B cell (primary cell): ENCODE data around the gene TEX26. TPM values are rescaled to one million over a fixed set of nuclear protein-coding genes. Genes with fewer than 3 reads are reported as not detected.

ENCODE experiments used
- ATAC-seq: fragments of 200-7000 bp; cut with Tn5 transposase; one replicate; pipeline ENCODE4 v1.10.0; 2021; ENCODE audit warnings: low read depth, mild to moderate bottlenecking, moderate number of reproducible peaks, moderate library complexity
- CTCF ChIA-PET: fragments of 350-600 bp; sonication (Branson Sonifier 250); formaldehyde crosslinking; loops from one replicate; lab custom pipeline; 2021; ENCODE audit warnings: antibody characterized with exemption, inconsistent platforms; lab: Charles Lee
- POLR2A ChIA-PET: fragments of 350-600 bp; sonication (Branson Sonifier 250); formaldehyde crosslinking; loops from one replicate; lab custom pipeline; 2021; ENCODE audit warnings: antibody characterized with exemption; lab: Charles Lee
- DNase-seq: peaks from one replicate; pipeline ENCODE4 v3.0.0; 2013
- H2AFZ ChIP-seq: 2 replicates; pipeline ENCODE4 v1.6.1; 2012; ENCODE audit warnings: mild to moderate bottlenecking, low read depth, low read length; ENCODE audit not compliant: insufficient read depth, poor library complexity, severe bottlenecking
- H3K27ac ChIP-seq, 2 donors: 1 replicate in 1 of 2; 2 replicates in 1 of 2; pipeline ENCODE4 v1.5.1; 2012 to 2013; ENCODE audit warnings: low read length in 2 of 2, mild to moderate bottlenecking in 2 of 2, moderate library complexity in 1 of 2
- H3K27me3 ChIP-seq, 4 experiments: fragments of 200-600 bp in 1 of 4; sonication (generic) in 1 of 4; replicated peaks in 1 of 4; 1 replicate in 2 of 4; 2 replicates in 2 of 4; pipeline versions ENCODE4 v1.6.1 to v1.7.0; 2013 to 2016; ENCODE audit warnings: low read length in 3 of 4, mild to moderate bottlenecking in 2 of 4, mixed read lengths in 1 of 4, moderate library complexity in 1 of 4; ENCODE audit not compliant: insufficient read depth in 4 of 4, control insufficient read depth in 3 of 4; ENCODE audit errors: control extremely low read depth in 1 of 4
- H3K36me3 ChIP-seq, 2 experiments: replicated peaks in 1 of 2; 1 replicate in 1 of 2; 2 replicates in 1 of 2; pipeline versions ENCODE4 v1.6.1 to v1.7.1; 2013; ENCODE audit warnings: low read length in 1 of 2; ENCODE audit not compliant: insufficient read depth in 2 of 2, control insufficient read depth in 1 of 2; ENCODE audit errors: control extremely low read depth in 1 of 2, extremely low read depth in 1 of 2
- H3K4me1 ChIP-seq, 2 donors: fragments of 200-600 bp in 1 of 2; sonication (generic) in 1 of 2; 1 replicate in 1 of 2; 2 replicates in 1 of 2; pipeline versions ENCODE4 v1.5.1 to v1.6.1; 2013 to 2017; ENCODE audit warnings: low read length in 2 of 2; ENCODE audit not compliant: control insufficient read depth in 2 of 2, insufficient read depth in 2 of 2
- H3K4me2 ChIP-seq: replicated peaks from 2 replicates; pipeline ENCODE3; 2012; ENCODE audit warnings: mild to moderate bottlenecking, low read depth, low read length; ENCODE audit not compliant: poor library complexity, severe bottlenecking
- H3K4me3 ChIP-seq, 5 experiments: fragments of 200-600 bp in 1 of 5; sonication (generic) in 1 of 5; 1 replicate in 3 of 5; 2 replicates in 2 of 5; pipeline versions ENCODE4 v1.5.1 to v1.7.0; 2011 to 2016; ENCODE audit warnings: low read length in 4 of 5, mild to moderate bottlenecking in 4 of 5, low read depth in 2 of 5, control low read depth in 1 of 5, moderate library complexity in 1 of 5; ENCODE audit not compliant: insufficient read depth in 1 of 5; ENCODE audit errors: control extremely low read depth in 1 of 5, extremely low read depth in 1 of 5
- H3K79me2 ChIP-seq: fragments of 200-600 bp; sonication (generic); one replicate; pipeline ENCODE4 v1.6.0; 2016; ENCODE audit warnings: low read length; ENCODE audit not compliant: control insufficient read depth, insufficient read depth
- H3K9ac ChIP-seq: fragments of 200-600 bp; sonication (generic); 2 replicates; pipeline ENCODE4 v1.6.1; 2017; ENCODE audit warnings: mild to moderate bottlenecking, low read length, moderate library complexity
- H3K9me3 ChIP-seq, 3 donors: one replicate each; pipeline versions ENCODE4 v1.6.1 to v1.7.1; 2013; ENCODE audit warnings: low read length in 2 of 3; ENCODE audit not compliant: control insufficient read depth in 2 of 3, insufficient read depth in 1 of 3; ENCODE audit errors: control extremely low read depth in 1 of 3
- H4K20me1 ChIP-seq: 2 replicates; pipeline ENCODE4 v1.6.0; 2012; ENCODE audit warnings: mild to moderate bottlenecking, low read length; ENCODE audit not compliant: insufficient read depth, control insufficient read depth, poor library complexity, severe bottlenecking
- H3K27ac Mint-ChIP-seq: one replicate; pipeline ENCODE4 v1.8.0; 2021; ENCODE audit warnings: mixed read lengths
- H3K27me3 Mint-ChIP-seq: one replicate; pipeline ENCODE4 v1.8.0; 2021; ENCODE audit warnings: mixed read lengths
- H3K4me1 Mint-ChIP-seq: one replicate; pipeline ENCODE4 v1.8.0; 2021; ENCODE audit warnings: mixed read lengths
- H3K4me3 Mint-ChIP-seq: one replicate; pipeline ENCODE4 v1.8.0; 2021; ENCODE audit warnings: mixed read lengths
- H3K9me3 Mint-ChIP-seq: one replicate; pipeline ENCODE4 v1.8.0; 2022; ENCODE audit warnings: mixed read lengths; ENCODE audit not compliant: insufficient read depth
- EZH2 ChIP-seq: IDR thresholded peaks from 2 replicates; pipeline ENCODE4 v1.6.1; 2012; ENCODE audit warnings: borderline replicate concordance, low read depth, mild to moderate bottlenecking, moderate library complexity, low read length; ENCODE audit not compliant: insufficient read depth, poor library complexity, severe bottlenecking
- WGBS: methylation state at CpG from one replicate; pipeline ENCODE4 v1.1.5; 2013; ENCODE audit warnings: missing lambda C conversion rate; ENCODE audit not compliant: insufficient coverage; 5-methylcytosine and 5-hydroxymethylcytosine counted together
- intact Hi-C: fragments of 100-400 bp; cut with micrococcal nuclease; formaldehyde crosslinking; loops from one replicate; pipeline ENCODE4 v1.10.0; 2022
- polyA plus RNA-seq: library from polyadenylated mRNA; depleted of rRNA; stranded (reverse); fragments of >200 nt; gene quantifications from 2 replicates; pipeline ENCODE4 v1.2.3, GENCODE V29; 2012
- total RNA-seq, 2 donors: library from RNA; stranded (reverse); fragments of 120-200 nt in 1 of 2; gene quantifications; 1 replicate in 1 of 2; 2 replicates in 1 of 2; pipeline versions ENCODE4 v1.2.3 to v1.2.4, GENCODE V29; 2013 to 2022
- TF ChIP-seq, protein P1 (sequence below): fragments of 200-600 bp; IDR thresholded peaks from one replicate; pipeline ENCODE4 v1.8.0; 2022; ENCODE audit warnings: antibody characterized with exemption, mild to moderate bottlenecking

The TEX26 gene
- total and polyA plus RNA-seq, 2 donors (not counting 1 experiment from before 2014, with no cell fraction given): not detected

DNA sequence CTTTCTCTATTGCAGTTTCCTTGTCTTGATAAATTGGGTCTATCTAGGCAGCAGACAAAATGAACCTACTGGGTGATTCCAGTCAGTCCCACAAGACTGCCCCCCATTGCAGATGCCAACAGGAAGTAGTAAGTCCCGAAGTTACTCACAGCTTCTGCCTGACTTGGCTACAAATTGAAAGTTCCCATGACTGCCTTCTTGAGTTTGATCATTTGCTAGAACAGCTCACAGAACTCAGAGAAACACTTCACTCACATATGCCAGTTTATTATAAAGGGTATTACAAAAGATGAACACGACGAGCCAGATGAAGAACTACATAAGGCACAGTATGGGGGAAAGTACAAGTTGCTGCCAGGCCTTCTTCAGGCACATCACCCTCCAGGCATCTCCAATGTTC is 50.0 kb downstream of the TEX26 start:
- peaks cover 0 to 3% (median 0%) of the 10 kb centered on the region in 3 donors for H3K9me3 ChIP-seq
- Mint-ChIP-seq H3K9me3 (no peaks in the 10 kb centered on the region), H3K27ac (no peak overlapping the region), H3K27me3 (peaks cover 25% of the 10 kb centered on the region), H3K4me3 (no peak overlapping the region), H3K4me1 (no peaks in the 10 kb centered on the region)
- H3K4me1 ChIP-seq: no peaks in the 10 kb centered on the region
- ChIA-PET POLR2A (no interaction called here), CTCF (no interaction called here)
- peaks cover 0 to 11% (median 3%) of the 10 kb centered on the region in 4 experiments for H3K27me3 ChIP-seq
- no peak overlapping the region for H3K4me2 ChIP-seq
- TF ChIP-seq EZH2: no peak
- TF ChIP-seq, protein P1, sequence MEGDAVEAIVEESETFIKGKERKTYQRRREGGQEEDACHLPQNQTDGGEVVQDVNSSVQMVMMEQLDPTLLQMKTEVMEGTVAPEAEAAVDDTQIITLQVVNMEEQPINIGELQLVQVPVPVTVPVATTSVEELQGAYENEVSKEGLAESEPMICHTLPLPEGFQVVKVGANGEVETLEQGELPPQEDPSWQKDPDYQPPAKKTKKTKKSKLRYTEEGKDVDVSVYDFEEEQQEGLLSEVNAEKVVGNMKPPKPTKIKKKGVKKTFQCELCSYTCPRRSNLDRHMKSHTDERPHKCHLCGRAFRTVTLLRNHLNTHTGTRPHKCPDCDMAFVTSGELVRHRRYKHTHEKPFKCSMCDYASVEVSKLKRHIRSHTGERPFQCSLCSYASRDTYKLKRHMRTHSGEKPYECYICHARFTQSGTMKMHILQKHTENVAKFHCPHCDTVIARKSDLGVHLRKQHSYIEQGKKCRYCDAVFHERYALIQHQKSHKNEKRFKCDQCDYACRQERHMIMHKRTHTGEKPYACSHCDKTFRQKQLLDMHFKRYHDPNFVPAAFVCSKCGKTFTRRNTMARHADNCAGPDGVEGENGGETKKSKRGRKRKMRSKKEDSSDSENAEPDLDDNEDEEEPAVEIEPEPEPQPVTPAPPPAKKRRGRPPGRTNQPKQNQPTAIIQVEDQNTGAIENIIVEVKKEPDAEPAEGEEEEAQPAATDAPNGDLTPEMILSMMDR: no peak
- no peak overlapping the region for H2AFZ ChIP-seq
- H3K27ac ChIP-seq: no peak overlapping the region
- no peak overlapping the region for H3K4me3 ChIP-seq
- intact Hi-C loops: no loop called here
- no peaks in the 10 kb centered on the region for H3K79me2 ChIP-seq
- no peak for DNase-seq
- no peak for ATAC-seq
- H4K20me1 ChIP-seq: no peaks in the 10 kb centered on the region
- 29% methylated on average over 1 of the region's 3 CpGs for WGBS
- H3K36me3 ChIP-seq: no peaks in the 10 kb centered on the region
- H3K9ac ChIP-seq: no peak overlapping the region

DNA sequence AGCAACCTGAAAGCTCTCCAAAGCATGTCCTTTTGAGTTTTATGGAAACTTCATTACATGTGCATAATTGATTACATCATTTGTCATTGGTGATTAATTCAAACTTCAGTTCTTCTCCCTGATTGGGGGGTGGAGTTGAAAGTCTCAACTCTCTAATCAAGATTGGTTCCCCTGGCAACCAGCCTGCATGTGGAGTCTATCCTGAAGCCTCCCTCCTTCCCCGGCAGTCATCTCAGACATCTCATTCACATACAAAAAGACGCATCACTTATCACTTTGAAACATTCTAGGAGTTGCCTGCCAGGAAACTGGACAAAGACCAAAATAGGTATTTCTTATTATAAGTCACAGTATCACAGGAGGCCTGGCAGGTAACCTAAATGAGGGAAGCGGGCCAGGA is 50.5 kb downstream of the TEX26 start:
- H3K4me1 ChIP-seq: no peaks in the 10 kb centered on the region
- H3K4me3 Mint-ChIP-seq: no peak overlapping the region
- H3K4me1 Mint-ChIP-seq: no peaks in the 10 kb centered on the region
- no peak overlapping the region for H3K4me2 ChIP-seq
- H3K9me3 ChIP-seq: peaks cover 0 to 3% (median 0%) of the 10 kb centered on the region in 3 donors
- H3K27ac ChIP-seq: no peak overlapping the region
- H3K36me3 ChIP-seq: no peaks in the 10 kb centered on the region
- intact Hi-C loops: no loop called here
- ATAC-seq (no peak), DNase-seq (no peak)
- POLR2A ChIA-PET: no interaction called here
- no peak overlapping the region for H2AFZ ChIP-seq
- peaks cover 26% of the 10 kb centered on the region for H3K27me3 Mint-ChIP-seq
- no peak overlapping the region for H3K4me3 ChIP-seq
- H3K27me3 ChIP-seq: peaks cover 0 to 11% (median 2%) of the 10 kb centered on the region in 4 experiments
- no peak overlapping the region for H3K27ac Mint-ChIP-seq
- TF ChIP-seq, protein P1: no peak
- TF ChIP-seq EZH2: no peak
- no peaks in the 10 kb centered on the region for H3K79me2 ChIP-seq
- H3K9ac ChIP-seq: no peak overlapping the region
- H4K20me1 ChIP-seq: no peaks in the 10 kb centered on the region
- no peaks in the 10 kb centered on the region for H3K9me3 Mint-ChIP-seq
- CTCF ChIA-PET: no interaction called here
- no CpG with 5 or more reads among the region's 3 CpGs for WGBS
